GM12801 (cell line): ENCODE data around the gene SPATA16.

Source experiments
- CTCF ChIP-seq: IDR thresholded peaks from one replicate; pipeline ENCODE4 v1.5.1; 2011; ENCODE audit warnings: control low read depth; ENCODE audit not compliant: insufficient read length; ENCODE audit errors: extremely low read depth

The SPATA16 gene

DNA sequence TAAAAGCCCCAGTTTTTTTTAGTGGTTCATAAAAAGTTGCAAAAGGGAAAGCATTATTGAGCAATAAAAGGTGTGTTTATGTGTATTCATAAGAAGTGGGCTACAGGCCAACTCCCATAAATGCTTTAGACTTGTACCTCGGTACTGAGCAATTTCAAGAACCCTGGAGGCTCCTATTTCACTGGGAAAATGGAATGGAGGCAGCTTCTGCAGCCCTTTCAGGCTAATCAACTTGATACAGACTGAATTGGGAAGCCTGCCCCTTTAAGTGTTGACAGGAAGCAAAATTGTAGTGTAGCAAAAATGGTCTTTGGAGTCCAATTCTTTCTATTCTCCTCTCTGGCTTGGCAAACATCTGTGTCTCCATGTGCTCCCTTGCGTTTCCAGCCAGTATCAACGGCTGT lies 271.7 kb downstream of the SPATA16 start:
- no peak for TF ChIP-seq CTCF

DNA sequence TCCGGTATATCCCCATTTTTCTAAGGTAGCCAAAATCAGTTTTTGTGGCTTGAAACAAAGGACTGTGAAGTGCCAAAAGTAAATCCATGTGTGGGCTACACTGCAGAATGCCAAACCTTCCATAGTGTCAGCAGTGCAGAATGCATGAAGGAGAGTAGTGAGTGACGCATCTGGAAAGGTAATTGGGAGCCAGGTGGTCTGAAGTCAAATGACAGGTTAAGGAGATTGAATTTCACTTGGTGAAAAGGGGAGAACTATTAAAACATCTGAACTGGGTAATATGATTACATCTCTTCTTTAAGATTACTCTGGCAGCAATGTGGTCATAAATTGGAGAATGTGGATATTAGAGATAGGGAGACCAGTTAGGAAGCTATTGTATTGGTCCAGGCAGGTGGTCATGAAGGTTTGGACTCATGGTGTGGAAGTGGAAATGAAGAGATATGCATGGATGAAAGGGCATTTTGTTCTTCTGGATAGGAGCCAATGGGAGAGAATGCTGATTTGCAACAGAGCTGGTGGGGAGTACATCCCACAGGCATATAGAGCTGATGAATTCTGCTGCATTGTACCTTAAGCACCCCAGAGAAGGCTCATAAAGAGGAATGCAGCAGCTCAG lies 272.3 kb downstream of the SPATA16 start:
- no peak for TF ChIP-seq CTCF

GRCh38 chr3:172859041-172859440 lies 282.0 kb downstream of the SPATA16 start:
- no peak for TF ChIP-seq CTCF

GRCh38 chr3:172856795-172857742 lies 284.0 kb downstream of the SPATA16 start:
- TF ChIP-seq CTCF: no peak

DNA sequence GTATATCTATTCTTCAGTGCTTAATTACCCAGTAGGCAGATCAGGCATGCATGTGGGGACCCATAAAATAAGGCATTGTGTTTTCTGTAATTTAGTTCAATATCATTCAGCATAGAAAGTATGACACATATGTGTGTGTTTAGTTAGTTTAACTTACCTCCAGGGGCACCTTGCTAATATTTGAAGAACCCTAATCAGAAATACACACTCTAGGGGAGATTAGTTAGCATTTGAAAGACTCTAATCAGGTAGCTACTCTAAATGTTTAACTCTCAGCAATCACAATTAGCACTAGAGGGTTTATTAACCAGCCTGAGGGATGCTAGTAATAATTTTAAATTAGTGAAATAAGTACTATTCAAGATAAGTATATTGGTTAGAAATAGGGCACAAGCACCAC lies 286.0 kb downstream of the SPATA16 start:
- TF ChIP-seq CTCF: no peak

DNA sequence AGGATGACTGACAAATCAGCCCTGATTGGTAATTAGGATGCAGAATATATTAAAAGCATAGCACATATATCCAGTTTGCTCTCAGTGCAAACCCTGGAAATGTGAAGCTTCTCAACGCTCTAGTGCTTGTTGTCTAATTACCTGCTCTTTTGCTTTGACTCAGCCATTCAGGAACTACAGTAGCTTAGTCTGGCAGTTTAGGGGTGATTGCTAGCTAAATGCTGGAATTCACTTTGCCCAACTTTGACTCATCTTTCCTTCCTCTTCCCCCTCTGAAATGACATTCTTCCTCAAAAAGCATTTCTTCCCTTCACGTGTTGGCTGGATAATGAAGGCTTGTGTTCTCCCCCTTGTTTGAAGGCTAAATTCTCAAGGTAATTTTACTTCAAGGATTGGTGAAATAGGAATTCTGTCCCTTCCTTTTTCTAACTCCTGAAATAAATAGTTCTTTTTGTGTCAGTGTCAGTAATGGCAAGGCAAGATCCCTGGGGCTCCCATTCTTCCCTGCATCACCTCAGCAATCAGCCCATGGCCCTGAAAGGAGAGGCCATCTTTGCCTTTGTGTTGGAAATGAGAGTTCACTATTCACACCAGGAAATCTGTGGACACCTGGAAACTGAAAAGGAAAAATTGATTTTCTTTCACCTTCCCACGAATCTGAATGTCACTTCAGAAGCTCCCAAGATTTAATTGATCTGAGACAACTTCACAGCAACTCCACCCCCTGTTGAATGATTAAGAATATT lies 286.9 kb downstream of the SPATA16 start:
- TF ChIP-seq CTCF: no peak

GRCh38 chr3:172853005-172853404 lies 288.0 kb downstream of the SPATA16 start:
- TF ChIP-seq CTCF: no peak
